HFFc6 (cell line): ENCODE measurements around the gene ARPC5. TPM values are rescaled to one million over a fixed set of nuclear protein-coding genes. Genes with fewer than 3 reads are reported as not detected.
"Not testable (repeated sequence)": the region's sequence is repeated elsewhere in the genome, so short reads cannot be mapped to it uniquely, and the experiment has no call there.

Experiments
- DNase-seq: peaks from one replicate; pipeline ENCODE4 v3.0.0-alpha.2; 2018
- H3K27ac Mint-ChIP-seq: 2 replicates; pipeline ENCODE4 v1.8.0; 2020; ENCODE audit warnings: mild to moderate bottlenecking, mixed read lengths
- H3K27me3 Mint-ChIP-seq: 2 replicates; pipeline ENCODE4 v1.8.0; 2021; ENCODE audit warnings: mild to moderate bottlenecking, moderate library complexity, mixed read lengths; ENCODE audit not compliant: insufficient read depth
- H3K36me3 Mint-ChIP-seq: 2 replicates; pipeline ENCODE4 v1.8.0; 2021; ENCODE audit warnings: low read depth, mixed read lengths
- H3K4me1 Mint-ChIP-seq: 2 replicates; pipeline ENCODE4 v1.8.0; 2020; ENCODE audit warnings: low read depth, mixed read lengths
- H3K4me3 Mint-ChIP-seq: 2 replicates; pipeline ENCODE4 v1.8.0; 2020; ENCODE audit warnings: mild to moderate bottlenecking, moderate library complexity, mixed read lengths
- H3K9me3 Mint-ChIP-seq: 2 replicates; pipeline ENCODE4 v1.8.0; 2020; ENCODE audit warnings: mild to moderate bottlenecking, mixed read lengths
- CTCF ChIP-seq: fragments of 200-600 bp; sonication (generic); IDR thresholded peaks from 2 replicates; pipeline ENCODE4 v1.5.0; 2021; ENCODE audit warnings: antibody characterized with exemption, mild to moderate bottlenecking
- long read RNA-seq: library from polyadenylated mRNA; unstranded; transcript quantifications from one replicate; pipeline ENCODE4 v2.0.0, GENCODE V29; 2019
- total RNA-seq, 6 experiments: library from RNA; stranded (reverse); fragmentation: NEBNext Ultra II Directional; extraction: Animal tissue kit (Norgen Biotek cat#: 25700); gene quantifications; 2 replicates in 1 of 6; 3 replicates in 5 of 6; pipeline ENCODE4 v1.2.3, GENCODE V29; 2021

The ARPC5 gene
- total RNA-seq = 100 to 1,000 TPM; 231 to 263 (median 249) TPM
- long read RNA-seq, full-length matches to known transcripts = 615 of 650 reads
- long read RNA-seq, partial matches to known transcripts = 33 of 650 reads
- long read RNA-seq, other reads (novel, unspliced or antisense) = 2 of 650 reads

GRCh38 chr1:183635606-183636333 lies at the start of gene ARPC5:
Gene ARPC5, minus strand, starts transcription at chr1:183635783. Its CDS starts 124 bp downstream, at chr1:183635659.
- H3K27ac Mint-ChIP-seq = peak within 1 kb of the TSS; percentile 99
- H3K4me1 Mint-ChIP-seq = peaks cover 52% of the 10 kb centered on the region
- peak; percentile 96 for DNase-seq
- H3K36me3 Mint-ChIP-seq = peaks cover 33% of the 10 kb centered on the region
- peaks cover 4% of the 10 kb centered on the region; the same call in 1 of the 2 replicates for H3K9me3 Mint-ChIP-seq
- H3K4me3 Mint-ChIP-seq = peak within 1 kb of the TSS; percentile 100
- no peak for TF ChIP-seq CTCF
- peaks cover 7% of the 10 kb centered on the region for H3K27me3 Mint-ChIP-seq

GRCh38 chr1:183685112-183685713 lies 49.6 kb upstream of the ARPC5 start:
- peak; percentile 90 for TF ChIP-seq CTCF
- Mint-ChIP-seq H3K4me1 (peaks cover 13% of the 10 kb centered on the region), H3K27ac (no peak overlapping the region), H3K36me3 (peaks cover 1% of the 10 kb centered on the region), H3K4me3 (no peak overlapping the region), H3K27me3 (no peaks in the 10 kb centered on the region), H3K9me3 (no peaks in the 10 kb centered on the region)
- peak; percentile 46 for DNase-seq

- not testable (repeated sequence) for H3K36me3 Mint-ChIP-seq, H3K4me3 Mint-ChIP-seq, DNase-seq, H3K9me3 Mint-ChIP-seq, H3K27me3 Mint-ChIP-seq, H3K27ac Mint-ChIP-seq
- H3K4me1 Mint-ChIP-seq = peaks cover 29% of the 10 kb centered on the region
These were observed 43.8 kb upstream of the ARPC5 start for GRCh38 chr1:183679363-183679762.

GRCh38 chr1:183678819-183679218 lies 43.2 kb upstream of the ARPC5 start:
- peaks cover 8% of the 10 kb centered on the region for H3K36me3 Mint-ChIP-seq
- H3K4me1 Mint-ChIP-seq = peaks cover 34% of the 10 kb centered on the region
- DNase-seq = no peak
- H3K9me3 Mint-ChIP-seq = no peaks in the 10 kb centered on the region
- no peaks in the 10 kb centered on the region; the same call in 1 of the 2 replicates for H3K27me3 Mint-ChIP-seq
- no peak for TF ChIP-seq CTCF
- H3K4me3 Mint-ChIP-seq = no peak overlapping the region
- H3K27ac Mint-ChIP-seq = no peak overlapping the region

GRCh38 chr1:183676586-183677189 lies 41.1 kb upstream of the ARPC5 start:
- Mint-ChIP-seq H3K36me3 (peaks cover 8% of the 10 kb centered on the region), H3K27me3 (no peaks in the 10 kb centered on the region; the same call in 1 of the 2 replicates), H3K4me1 (peaks cover 38% of the 10 kb centered on the region), H3K9me3 (no peaks in the 10 kb centered on the region), H3K27ac (peak overlapping the region; percentile 34; the same call in 1 of the 2 replicates), H3K4me3 (no peak overlapping the region)
- DNase-seq = peak; percentile 68
- TF ChIP-seq CTCF = no peak
